GM12891 (cell line): ENCODE measurements around the gene TRMT2B.

Experiments
- POLR2A ChIP-seq: IDR thresholded peaks from 2 replicates; pipeline ENCODE4 v1.6.1; 2011; ENCODE audit warnings: low read depth, low read length, control low read depth
- POLR2AphosphoS5 ChIP-seq: IDR thresholded peaks from 2 replicates; pipeline ENCODE4 v1.6.1; 2011; ENCODE audit warnings: low read depth, low read length, control low read depth
- POU2F2 ChIP-seq: IDR thresholded peaks from 2 replicates; pipeline ENCODE4 v1.6.1; 2011; ENCODE audit warnings: low read depth, mild to moderate bottlenecking, control low read depth, low read length, moderate library complexity
- SPI1 ChIP-seq: IDR thresholded peaks from 2 replicates; pipeline ENCODE4 v1.6.1; 2011; ENCODE audit warnings: low read depth, low read length, control low read depth
- TAF1 ChIP-seq: IDR thresholded peaks from 2 replicates; pipeline ENCODE4 v1.6.1; 2011; ENCODE audit warnings: low read depth, low read length, control low read depth

DNA sequence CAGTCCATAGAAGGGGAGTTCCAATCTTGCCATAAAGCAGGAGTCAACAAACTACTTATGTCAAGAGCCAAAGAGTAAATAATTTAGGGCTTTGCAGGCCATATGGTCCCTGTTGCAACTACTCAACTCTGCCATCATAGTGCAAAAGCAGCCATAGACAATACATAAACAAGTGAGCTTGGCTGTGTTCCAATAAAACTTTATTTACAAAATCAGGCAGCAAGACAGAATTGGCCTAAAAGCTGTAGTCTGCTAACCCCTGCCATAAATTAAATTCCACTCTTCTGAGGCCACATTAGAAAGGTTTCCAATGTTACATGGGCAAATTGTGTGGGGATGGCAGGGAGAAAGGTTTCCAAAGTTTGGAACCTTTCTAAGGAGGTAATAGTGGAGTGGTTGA, 14.7 kb downstream of the TRMT2B start:
- TF ChIP-seq POLR2AphosphoS5 (no peak), POLR2A (no peak), TAF1 (no peak), POU2F2 (no peak), SPI1 (no peak)
